SJCRH30 (cell line): ENCODE data around the gene FGD6. TPM values are rescaled to one million over a fixed set of nuclear protein-coding genes. Genes with fewer than 3 reads are reported as not detected.
A peak's percentile ranks its signal among the peaks of the same experiment; 100 is the strongest.
"Not testable (repeated sequence)": the region's sequence is repeated elsewhere in the genome, so short reads cannot be mapped to it uniquely, and the experiment has no call there.

ENCODE experiments used
- DNase-seq, 2 experiments: peaks; one replicate each; pipeline ENCODE4 v3.0.0-alpha.2; 2015 to 2020
- H3K27ac ChIP-seq: fragments of 250-450 bp; sonication (Bioruptor Pico); 2 replicates; pipeline ENCODE4 v1.5.1; 2020; ENCODE audit warnings: mild to moderate bottlenecking, moderate library complexity
- H3K27me3 ChIP-seq: fragments of 250-450 bp; sonication (Bioruptor Pico); 2 replicates; pipeline ENCODE4 v1.5.1; 2020; ENCODE audit warnings: mild to moderate bottlenecking, moderate library complexity
- H3K36me3 ChIP-seq: fragments of 250-450 bp; sonication (Bioruptor Pico); 2 replicates; pipeline ENCODE4 v1.5.1; 2020; ENCODE audit warnings: mild to moderate bottlenecking, moderate library complexity
- H3K4me1 ChIP-seq: fragments of 250-450 bp; sonication (Bioruptor Pico); 2 replicates; pipeline ENCODE4 v1.5.1; 2020; ENCODE audit warnings: mild to moderate bottlenecking, moderate library complexity
- H3K4me3 ChIP-seq: fragments of 250-450 bp; sonication (Bioruptor Pico); 2 replicates; pipeline ENCODE4 v1.5.1; 2020; ENCODE audit warnings: mild to moderate bottlenecking, moderate library complexity
- H3K9me3 ChIP-seq: fragments of 250-450 bp; sonication (Bioruptor Pico); replicated peaks from 2 replicates; pipeline ENCODE4 v1.5.1; 2020; ENCODE audit warnings: mild to moderate bottlenecking, moderate library complexity
- total RNA-seq: library from RNA; depleted of rRNA; stranded (reverse); fragments of >200 nt; shearing (Covaris generic); gene quantifications from 2 replicates; pipeline ENCODE4 v1.2.3, GENCODE V29; 2014

Gene FGD6
- total RNA-seq, 1 experiment from 2014 or later: 10.7 TPM

DNA sequence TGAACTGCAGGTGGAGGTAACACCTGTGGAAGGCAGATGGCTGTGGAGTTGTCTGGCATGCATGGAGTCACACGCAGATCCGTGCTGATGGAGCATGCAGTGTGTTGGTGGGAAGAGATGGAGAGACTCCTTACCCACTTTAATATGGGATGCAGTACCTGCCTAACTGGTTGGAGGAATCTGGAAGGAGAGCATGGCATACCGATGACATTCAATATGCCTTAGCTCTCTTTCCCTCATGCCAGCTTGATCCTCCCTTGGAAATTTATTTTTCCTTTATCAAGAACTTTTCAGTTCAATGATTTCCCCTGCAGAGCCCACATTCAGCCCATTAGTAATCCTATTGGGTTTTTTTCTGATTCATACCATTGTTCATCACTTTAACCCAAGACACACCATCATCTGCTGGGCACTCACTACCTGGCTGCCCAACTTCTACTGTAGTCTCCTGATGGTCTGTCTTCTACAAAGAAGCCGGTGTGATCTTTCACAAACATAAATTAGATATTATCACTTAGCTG lies 117.9 kb downstream of the FGD6 start:
- Histone ChIP-seq H3K36me3 (no peaks in the 10 kb centered on the region), H3K9me3 (no peaks in the 10 kb centered on the region), H3K4me1 (peaks cover 36% of the 10 kb centered on the region), H3K4me3 (no peak overlapping the region), H3K27ac (no peak overlapping the region), H3K27me3 (no peaks in the 10 kb centered on the region)
- DNase-seq: no peak

DNA sequence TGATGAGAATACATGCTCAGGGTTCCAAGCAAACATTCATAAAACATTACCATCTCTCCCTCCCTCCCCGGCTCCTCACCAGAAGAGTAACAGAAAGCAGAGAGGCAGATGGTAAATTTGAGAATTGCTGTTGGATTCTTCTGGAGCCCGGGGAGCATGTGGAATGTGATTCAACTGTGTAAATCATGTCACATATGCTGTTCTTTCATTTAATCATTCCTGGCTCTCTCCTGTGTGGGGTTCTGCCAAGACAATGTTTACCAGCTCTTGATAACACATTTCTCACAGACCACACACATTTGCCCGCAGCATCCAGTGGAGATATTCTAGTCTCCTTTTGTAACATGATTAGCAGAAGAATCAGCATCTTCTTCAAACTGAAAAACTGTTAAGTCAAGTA lies 120.4 kb downstream of the FGD6 start:
- DNase-seq: peak in 1 of 2 experiments; percentile 7
- H3K4me1 ChIP-seq: peaks cover 22% of the 10 kb centered on the region
- no peaks in the 10 kb centered on the region for H3K27me3 ChIP-seq
- H3K9me3 ChIP-seq: no peaks in the 10 kb centered on the region
- H3K36me3 ChIP-seq: no peaks in the 10 kb centered on the region
- H3K27ac ChIP-seq: no peak overlapping the region
- no peak overlapping the region for H3K4me3 ChIP-seq

DNA sequence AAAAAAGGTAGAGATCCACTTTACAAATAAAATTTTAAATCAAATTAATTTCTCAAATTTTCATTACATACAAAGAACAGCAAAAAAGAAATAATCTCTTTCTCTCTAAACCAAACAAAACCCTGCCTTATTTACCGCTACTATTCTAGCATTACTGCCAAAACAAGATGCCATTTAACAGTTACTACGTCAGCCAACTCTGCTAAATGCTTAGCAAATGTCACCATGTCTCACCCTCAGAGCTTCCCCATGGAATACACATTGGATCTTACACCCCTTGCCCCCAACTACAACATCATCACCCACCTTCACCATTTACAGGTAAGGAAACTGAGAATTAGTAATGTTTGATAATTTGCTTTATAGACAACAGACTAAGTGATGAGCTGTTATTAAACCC lies 120.9 kb downstream of the FGD6 start:
- no peaks in the 10 kb centered on the region for H3K9me3 ChIP-seq
- H3K36me3 ChIP-seq: no peaks in the 10 kb centered on the region
- no peaks in the 10 kb centered on the region for H3K27me3 ChIP-seq
- H3K27ac ChIP-seq: no peak overlapping the region
- peaks cover 22% of the 10 kb centered on the region for H3K4me1 ChIP-seq
- no peak for DNase-seq
- no peak overlapping the region for H3K4me3 ChIP-seq

DNA sequence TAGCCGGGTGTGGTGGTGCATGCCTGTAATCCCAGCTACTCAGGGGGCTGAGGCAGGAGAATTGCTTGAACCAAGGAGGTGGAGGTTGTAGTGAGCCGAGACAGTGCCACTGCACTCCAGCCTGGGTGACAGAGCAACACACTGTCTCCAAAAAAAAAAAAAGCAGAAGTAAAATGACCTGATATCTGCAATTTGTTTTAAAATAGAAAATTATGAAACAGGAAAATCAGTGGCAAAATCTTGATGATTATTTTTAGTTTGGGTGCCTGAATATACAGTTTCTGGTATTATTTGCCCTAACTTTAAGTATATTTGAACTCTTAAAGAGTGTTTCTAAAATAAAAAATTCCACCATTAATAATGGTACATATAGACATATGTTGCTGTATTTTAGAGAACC lies 121.4 kb downstream of the FGD6 start:
- peaks cover 22% of the 10 kb centered on the region for H3K4me1 ChIP-seq
- H3K9me3 ChIP-seq, H3K36me3 ChIP-seq, H3K27me3 ChIP-seq, H3K4me3 ChIP-seq, H3K27ac ChIP-seq, DNase-seq: not testable (repeated sequence)

DNA sequence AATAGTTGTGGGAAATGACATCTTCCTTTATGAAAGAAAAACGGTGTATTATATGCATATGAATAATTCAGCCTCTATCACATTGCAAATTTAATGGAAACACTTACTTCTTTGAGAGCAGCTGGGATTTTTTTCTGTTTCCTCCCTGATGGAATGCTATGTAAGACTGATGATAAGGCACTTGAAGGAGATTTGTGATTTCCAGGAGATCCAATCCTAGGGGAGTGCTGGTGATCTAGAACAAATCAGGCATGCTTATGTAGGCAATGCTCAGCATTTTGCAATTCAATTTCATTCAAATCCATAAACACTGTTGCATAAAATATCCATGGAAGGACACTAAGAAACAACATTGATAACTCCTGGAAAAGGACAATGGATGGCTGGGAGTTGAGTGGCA lies 127.8 kb downstream of the FGD6 start:
- Histone ChIP-seq H3K27ac (no peak overlapping the region), H3K36me3 (no peaks in the 10 kb centered on the region), H3K4me1 (peaks cover 4% of the 10 kb centered on the region), H3K27me3 (no peaks in the 10 kb centered on the region), H3K4me3 (no peak overlapping the region), H3K9me3 (no peaks in the 10 kb centered on the region)
- no peak for DNase-seq

DNA sequence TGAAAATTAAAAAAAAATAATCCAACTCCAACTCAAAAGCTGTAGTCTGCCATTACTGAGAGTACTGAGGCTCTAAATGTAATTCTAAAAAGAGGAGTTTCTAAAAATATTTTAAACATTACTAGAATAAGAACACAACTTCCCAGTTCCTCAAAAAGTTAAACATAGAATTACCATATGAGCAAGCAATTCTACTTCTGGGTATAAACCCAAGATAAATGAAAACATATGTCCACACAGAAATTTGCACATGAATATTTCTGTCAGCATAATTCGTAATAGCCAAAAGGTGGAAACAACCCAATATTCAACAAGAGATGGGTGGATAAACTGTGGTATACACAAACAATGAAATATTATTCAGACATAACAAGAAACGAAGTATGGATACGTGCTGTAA lies 128.9 kb downstream of the FGD6 start:
- DNase-seq: no peak
- H3K27ac ChIP-seq: no peak overlapping the region

DNA sequence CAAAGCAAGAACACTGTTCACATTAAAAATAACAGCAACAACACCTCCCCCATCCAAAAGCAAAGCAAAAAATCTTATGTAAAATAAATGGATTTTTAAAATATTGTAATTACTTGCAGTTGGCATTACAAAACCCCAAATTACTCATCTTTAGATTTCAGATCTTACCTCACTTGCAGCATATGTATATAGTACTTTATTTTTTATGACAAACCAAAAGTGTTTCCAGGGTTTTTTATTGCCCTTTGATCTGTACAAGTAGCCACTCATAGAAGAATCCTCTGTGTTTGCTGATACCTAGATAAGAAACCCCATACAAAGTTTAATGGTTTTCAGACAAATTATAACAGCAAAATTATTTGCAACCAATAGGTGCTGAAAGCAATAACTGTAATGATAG lies 131.7 kb downstream of the FGD6 start:
- Histone ChIP-seq H3K27ac (no peak overlapping the region), H3K36me3 (no peaks in the 10 kb centered on the region), H3K9me3 (no peaks in the 10 kb centered on the region), H3K27me3 (no peaks in the 10 kb centered on the region), H3K4me1 (peaks cover 16% of the 10 kb centered on the region), H3K4me3 (no peak overlapping the region)
- no peak for DNase-seq

More for the DNA sequence above, 128.9 kb downstream of the FGD6 start:
- no peaks in the 10 kb centered on the region for H3K36me3 ChIP-seq
- no peaks in the 10 kb centered on the region for H3K9me3 ChIP-seq
- peaks cover 12% of the 10 kb centered on the region for H3K4me1 ChIP-seq
- no peaks in the 10 kb centered on the region for H3K27me3 ChIP-seq
- no peak overlapping the region for H3K4me3 ChIP-seq

DNA sequence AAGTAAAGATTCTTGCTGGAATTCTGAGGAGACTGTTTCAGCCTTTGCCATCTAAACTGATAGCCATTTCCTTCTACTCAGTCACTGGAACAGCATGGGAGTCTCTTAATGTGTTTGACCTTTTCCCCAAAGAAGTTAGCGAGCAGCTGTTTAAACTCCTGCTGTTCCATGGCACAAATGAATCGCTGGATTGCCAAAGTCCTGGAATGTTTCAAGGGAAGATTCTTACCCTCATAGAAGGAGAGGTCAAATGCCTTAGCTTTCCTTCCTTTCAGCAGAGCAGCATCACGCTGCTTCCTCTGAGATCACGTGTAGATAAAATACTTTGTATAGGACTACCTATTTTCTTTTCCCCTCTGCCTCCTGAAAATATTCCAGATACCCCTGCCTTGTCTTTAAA lies 133.3 kb downstream of the FGD6 start:
- DNase-seq: peak; percentile 61 to 78
- H3K36me3 ChIP-seq: no peaks in the 10 kb centered on the region
- no peaks in the 10 kb centered on the region for H3K27me3 ChIP-seq
- H3K4me3 ChIP-seq: no peak overlapping the region
- peak overlapping the region; percentile 45 for H3K27ac ChIP-seq
- H3K4me1 ChIP-seq: peaks cover 16% of the 10 kb centered on the region
- H3K9me3 ChIP-seq: no peaks in the 10 kb centered on the region

DNA sequence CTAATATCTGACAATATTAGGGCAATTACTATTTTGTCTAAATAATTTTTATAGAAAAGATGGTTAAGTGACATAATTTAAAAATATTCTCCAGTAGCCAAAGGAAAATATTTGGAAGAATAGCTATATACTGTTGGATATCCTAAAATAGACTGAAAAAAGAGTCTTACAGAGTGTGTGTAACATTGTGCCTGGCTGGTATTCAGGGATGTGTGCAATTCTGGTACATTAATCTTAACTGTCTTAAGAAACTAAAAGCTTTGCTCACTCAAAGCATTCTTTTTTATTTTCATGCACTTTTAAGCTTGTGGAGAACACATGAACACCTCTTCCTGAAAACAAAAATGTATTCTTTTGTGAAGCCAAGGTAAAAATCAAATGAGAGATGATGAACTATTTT lies 133.8 kb downstream of the FGD6 start:
- H3K27me3 ChIP-seq: no peaks in the 10 kb centered on the region
- H3K4me1 ChIP-seq: peaks cover 16% of the 10 kb centered on the region
- H3K9me3 ChIP-seq: no peaks in the 10 kb centered on the region
- peak overlapping the region; percentile 45 for H3K27ac ChIP-seq
- H3K36me3 ChIP-seq: no peaks in the 10 kb centered on the region
- no peak for DNase-seq
- no peak overlapping the region for H3K4me3 ChIP-seq

DNA sequence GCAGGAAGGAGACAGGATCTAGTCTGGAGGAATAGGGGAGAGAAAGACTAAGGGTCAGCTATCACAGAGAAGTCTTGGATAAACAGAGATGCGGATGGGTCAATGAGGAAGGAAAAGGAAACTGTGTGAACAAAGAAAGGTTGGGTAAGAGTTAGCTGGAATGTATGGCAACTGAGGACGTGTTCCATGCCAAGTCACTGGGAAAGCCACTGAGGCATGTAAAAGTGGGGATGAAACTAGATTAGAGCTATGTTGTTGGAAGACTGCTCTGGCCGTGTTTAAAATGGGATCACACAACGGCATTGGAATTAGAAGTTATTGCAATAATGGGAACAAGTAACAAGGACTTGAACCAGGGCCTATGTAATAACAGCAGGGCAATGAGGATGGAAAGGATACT lies 139.9 kb downstream of the FGD6 start:
- DNase-seq: no peak
- Histone ChIP-seq H3K4me3 (no peak overlapping the region), H3K9me3 (no peaks in the 10 kb centered on the region), H3K36me3 (no peaks in the 10 kb centered on the region), H3K27ac (no peak overlapping the region), H3K27me3 (no peaks in the 10 kb centered on the region), H3K4me1 (no peaks in the 10 kb centered on the region)

DNA sequence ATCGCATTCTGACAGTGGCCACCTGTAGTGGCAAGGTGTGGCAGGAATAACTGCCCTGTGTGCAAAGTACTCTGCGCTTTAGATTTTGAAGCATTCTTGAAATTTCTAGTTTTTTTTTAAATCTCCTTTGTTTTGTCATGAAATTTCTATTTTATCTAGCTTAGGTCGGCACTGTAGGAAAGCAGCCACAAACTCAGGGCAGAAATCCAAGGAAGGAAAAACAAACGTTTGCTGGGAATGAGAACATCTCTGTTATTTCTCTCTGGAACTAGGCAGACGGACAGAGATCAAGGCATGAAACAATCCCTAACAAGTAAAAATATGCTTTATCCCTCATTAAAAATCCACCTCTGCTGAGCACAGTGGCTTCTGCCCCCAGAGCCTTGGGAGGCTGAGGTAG lies 142.5 kb downstream of the FGD6 start:
- H3K27ac ChIP-seq: no peak overlapping the region
- no peaks in the 10 kb centered on the region for H3K9me3 ChIP-seq
- no peak for DNase-seq
- no peaks in the 10 kb centered on the region for H3K36me3 ChIP-seq
- no peaks in the 10 kb centered on the region for H3K27me3 ChIP-seq
- no peak overlapping the region for H3K4me3 ChIP-seq
- H3K4me1 ChIP-seq: no peaks in the 10 kb centered on the region

DNA sequence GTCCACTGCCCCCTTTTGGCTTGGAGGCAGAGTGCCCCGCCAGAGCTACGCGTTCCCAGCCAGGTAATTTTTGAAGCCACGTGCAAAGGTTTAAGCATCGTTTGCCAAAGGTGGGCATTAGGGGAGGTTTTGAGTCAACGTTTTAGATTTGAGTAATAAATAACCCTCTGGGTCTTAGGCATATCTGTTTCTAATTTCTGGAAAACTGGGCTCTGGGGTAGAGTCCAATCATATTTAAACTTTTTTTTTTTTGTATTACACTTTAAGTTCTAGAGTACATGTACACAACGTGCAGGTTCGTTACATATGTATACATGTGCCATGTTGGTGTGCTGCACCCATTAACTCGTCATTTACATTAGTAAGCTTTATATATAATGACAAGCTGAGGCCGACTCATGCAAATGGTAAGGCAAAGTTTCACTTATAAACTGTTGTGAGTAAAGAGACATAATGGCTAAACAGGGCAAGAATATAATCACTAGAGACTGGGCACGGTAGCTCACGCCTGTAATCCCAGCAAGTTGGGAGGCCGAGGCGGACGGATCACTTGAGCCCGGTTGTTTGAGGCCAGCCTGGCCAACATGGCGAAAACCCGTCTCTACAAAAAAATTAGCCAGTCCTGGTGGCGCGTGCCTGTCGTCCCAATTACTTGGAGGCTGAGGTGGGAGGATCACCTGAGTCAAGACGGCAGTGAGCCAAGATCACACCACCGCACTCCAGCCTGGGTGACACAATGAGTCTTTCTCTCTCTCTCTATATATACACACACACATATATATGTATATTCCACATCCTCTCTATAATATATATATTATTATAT lies 143.4 kb downstream of the FGD6 start:
- Histone ChIP-seq H3K36me3 (no peaks in the 10 kb centered on the region), H3K9me3 (no peaks in the 10 kb centered on the region), H3K4me3 (peak overlapping the region; percentile 92), H3K4me1 (no peaks in the 10 kb centered on the region), H3K27ac (no peak overlapping the region), H3K27me3 (no peaks in the 10 kb centered on the region)
- DNase-seq: no peak

DNA sequence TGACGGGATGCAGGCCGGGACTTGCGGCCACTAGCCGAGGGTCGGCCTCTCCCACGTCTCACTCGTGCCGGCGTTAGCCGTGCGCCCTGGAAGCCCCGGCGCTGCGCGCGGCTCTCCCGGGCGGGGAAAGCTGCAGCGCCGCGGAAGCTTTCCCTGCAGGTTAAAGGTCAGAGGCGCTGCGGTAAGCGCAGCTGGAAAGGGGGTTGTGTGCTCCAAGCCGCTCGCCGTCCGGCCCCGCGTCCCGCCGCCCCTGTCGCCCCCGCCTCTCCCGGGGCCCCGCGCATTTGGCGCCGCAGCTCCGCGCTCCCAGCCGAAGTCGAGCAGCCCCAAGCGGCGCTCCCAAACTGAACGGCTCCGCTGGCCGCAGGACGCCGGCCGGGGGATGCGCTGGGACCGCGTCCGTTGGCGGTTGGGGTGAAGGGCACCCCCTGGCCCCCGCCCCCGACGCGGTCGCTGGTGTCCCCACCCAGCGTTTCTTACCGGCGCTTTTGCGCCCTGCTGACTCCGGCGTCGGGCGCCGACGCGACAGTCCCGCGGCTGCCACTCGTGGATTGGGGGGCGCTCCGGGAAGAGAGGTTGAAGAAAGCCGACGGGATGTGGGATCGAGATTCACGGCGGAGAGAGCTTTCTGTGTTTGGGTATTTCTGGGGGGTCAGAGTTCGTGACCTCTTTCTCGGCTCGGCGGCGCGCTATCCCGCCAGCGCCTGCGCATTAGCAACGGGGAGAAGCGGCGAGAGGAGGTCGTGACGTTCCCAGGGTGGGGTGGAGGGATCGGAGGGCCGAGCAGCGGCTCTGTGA lies 144.2 kb downstream of the FGD6 start, which contains the start of gene NR2C1:
NR2C1 (minus strand) TSS at position 719 of the 798 bp plus-strand sequence. CDS start 6,234 bp downstream, outside the sequence.
- DNase-seq: peak; percentile 93 to 94
- no peaks in the 10 kb centered on the region for H3K9me3 ChIP-seq
- no peaks in the 10 kb centered on the region for H3K4me1 ChIP-seq
- H3K27me3 ChIP-seq: no peaks in the 10 kb centered on the region
- no peaks in the 10 kb centered on the region for H3K36me3 ChIP-seq
- H3K4me3 ChIP-seq: peak within 1 kb of the TSS; percentile 92
- peak within 1 kb of the TSS; percentile 76 for H3K27ac ChIP-seq

DNA sequence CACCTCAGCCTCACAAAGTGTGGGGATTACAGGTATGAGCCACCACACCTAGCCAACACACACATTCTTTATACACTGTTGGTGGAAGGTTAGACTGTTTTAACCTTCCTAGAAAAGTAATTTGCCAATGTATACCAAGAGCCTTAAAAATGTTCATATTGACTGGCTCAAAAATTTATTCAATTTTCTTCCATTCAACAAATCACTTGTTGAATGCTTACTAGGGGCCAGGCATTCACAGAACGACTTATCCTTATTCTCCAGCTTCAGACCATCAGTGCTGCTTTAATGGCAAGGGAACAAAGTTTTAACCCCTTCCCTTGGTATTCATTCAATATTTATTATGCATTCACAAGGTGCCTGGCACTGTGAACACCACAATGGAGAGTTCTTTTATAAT lies 146.9 kb downstream of the FGD6 start:
- Histone ChIP-seq H3K36me3 (peaks cover 9% of the 10 kb centered on the region), H3K4me3 (no peak overlapping the region), H3K9me3 (no peaks in the 10 kb centered on the region)

More for the DNA sequence above, 146.9 kb downstream of the FGD6 start:
- H3K27me3 ChIP-seq: no peaks in the 10 kb centered on the region
- no peaks in the 10 kb centered on the region for H3K4me1 ChIP-seq
- H3K27ac ChIP-seq: no peak overlapping the region
- no peak for DNase-seq
